Testis (tissue), 2 donors: ENCODE data around the gene UBE2R2.

Experiments used
- POLR2A ChIP-seq: fragments of 450-650 bp; IDR thresholded peaks from one replicate; pipeline ENCODE4 v1.6.1; 2017; ENCODE audit warnings: antibody characterized with exemption, mild to moderate bottlenecking, moderate library complexity
- TF ChIP-seq, protein P1 (sequence below), 3 experiments: fragments of 450-650 bp in 2 of 3; fragments of 200-600 bp in 1 of 3; sonication (generic) in 1 of 3; IDR thresholded peaks; one replicate each; pipeline ENCODE4 v1.5.1; 2016 to 2019; ENCODE audit warnings: antibody characterized with exemption in 3 of 3, mild to moderate bottlenecking in 2 of 3, moderate library complexity in 1 of 3

DNA sequence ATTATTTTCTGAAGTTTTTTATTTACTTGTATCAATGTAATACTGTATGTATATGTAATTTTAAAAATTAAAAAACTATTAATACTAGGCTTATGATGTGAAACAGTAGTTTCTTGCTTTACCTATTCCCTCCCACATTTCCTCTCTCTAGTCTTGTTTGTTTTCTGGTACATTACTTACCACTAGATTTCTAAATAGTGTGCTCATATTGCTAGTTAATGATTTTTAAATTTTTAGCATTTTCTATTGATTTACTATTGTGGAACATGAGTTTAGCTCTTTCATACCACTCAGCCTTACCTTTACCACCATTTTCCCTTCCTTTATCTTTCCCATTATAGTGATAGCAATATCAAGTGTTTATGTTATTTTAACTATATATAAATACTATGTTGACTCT lies 39.3 kb downstream of the UBE2R2 start:
- TF ChIP-seq, protein P1, sequence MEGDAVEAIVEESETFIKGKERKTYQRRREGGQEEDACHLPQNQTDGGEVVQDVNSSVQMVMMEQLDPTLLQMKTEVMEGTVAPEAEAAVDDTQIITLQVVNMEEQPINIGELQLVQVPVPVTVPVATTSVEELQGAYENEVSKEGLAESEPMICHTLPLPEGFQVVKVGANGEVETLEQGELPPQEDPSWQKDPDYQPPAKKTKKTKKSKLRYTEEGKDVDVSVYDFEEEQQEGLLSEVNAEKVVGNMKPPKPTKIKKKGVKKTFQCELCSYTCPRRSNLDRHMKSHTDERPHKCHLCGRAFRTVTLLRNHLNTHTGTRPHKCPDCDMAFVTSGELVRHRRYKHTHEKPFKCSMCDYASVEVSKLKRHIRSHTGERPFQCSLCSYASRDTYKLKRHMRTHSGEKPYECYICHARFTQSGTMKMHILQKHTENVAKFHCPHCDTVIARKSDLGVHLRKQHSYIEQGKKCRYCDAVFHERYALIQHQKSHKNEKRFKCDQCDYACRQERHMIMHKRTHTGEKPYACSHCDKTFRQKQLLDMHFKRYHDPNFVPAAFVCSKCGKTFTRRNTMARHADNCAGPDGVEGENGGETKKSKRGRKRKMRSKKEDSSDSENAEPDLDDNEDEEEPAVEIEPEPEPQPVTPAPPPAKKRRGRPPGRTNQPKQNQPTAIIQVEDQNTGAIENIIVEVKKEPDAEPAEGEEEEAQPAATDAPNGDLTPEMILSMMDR (IDR thresholded peaks at IDR 0.05): no peak
- TF ChIP-seq POLR2A: no peak
